Stimulated activated naive CD8-positive, alpha-beta T cell treated with anti-CD3 and anti-CD28 coated beads, Interleukin-15, amount 100 ng/mL, for 72 hours (primary cell): ENCODE results near the gene TRIP10.
"Not testable (repeated sequence)": the region's sequence is repeated elsewhere in the genome, so short reads cannot be mapped to it uniquely, and the experiment has no call there.

Experiments
- ATAC-seq: fragments of 150-1000 bp; cut with Tn5 transposase; 2 replicates; pipeline ENCODE4 v1.10.0; 2021; ENCODE audit warnings: mild to moderate bottlenecking, moderate library complexity
- DNase-seq, 2 donors: peaks; one replicate each; pipeline ENCODE4 v3.0.0; 2021 to 2022
- H3K27ac Mint-ChIP-seq, 2 donors: one replicate each; pipeline ENCODE4 v1.8.0; 2022; ENCODE audit warnings: mild to moderate bottlenecking in 2 of 2, mixed read lengths in 2 of 2, moderate library complexity in 2 of 2
- H3K27me3 Mint-ChIP-seq: one replicate; pipeline ENCODE4 v1.8.0; 2022; ENCODE audit warnings: mixed read lengths
- H3K4me1 Mint-ChIP-seq: one replicate; pipeline ENCODE4 v1.8.0; 2022; ENCODE audit warnings: mild to moderate bottlenecking, mixed read lengths
- H3K4me3 Mint-ChIP-seq, 2 donors: one replicate each; pipeline ENCODE4 v1.8.0; 2022; ENCODE audit warnings: mild to moderate bottlenecking in 2 of 2, mixed read lengths in 2 of 2, moderate library complexity in 1 of 2
- H3K9me3 Mint-ChIP-seq, 2 donors: one replicate each; pipeline ENCODE4 v1.8.0; 2022; ENCODE audit warnings: mixed read lengths in 2 of 2

Gene TRIP10

GRCh38 chr19:6743066-6743465 lies 3.6 kb downstream of the TRIP10 start:
- ATAC-seq (no peak), DNase-seq (no peak)
- H3K4me3 Mint-ChIP-seq = no peak overlapping the region
- H3K9me3 Mint-ChIP-seq = no peaks in the 10 kb centered on the region
- H3K4me1 Mint-ChIP-seq = peaks cover 21% of the 10 kb centered on the region
- H3K27me3 Mint-ChIP-seq = no peaks in the 10 kb centered on the region
- H3K27ac Mint-ChIP-seq = no peak overlapping the region

DNA sequence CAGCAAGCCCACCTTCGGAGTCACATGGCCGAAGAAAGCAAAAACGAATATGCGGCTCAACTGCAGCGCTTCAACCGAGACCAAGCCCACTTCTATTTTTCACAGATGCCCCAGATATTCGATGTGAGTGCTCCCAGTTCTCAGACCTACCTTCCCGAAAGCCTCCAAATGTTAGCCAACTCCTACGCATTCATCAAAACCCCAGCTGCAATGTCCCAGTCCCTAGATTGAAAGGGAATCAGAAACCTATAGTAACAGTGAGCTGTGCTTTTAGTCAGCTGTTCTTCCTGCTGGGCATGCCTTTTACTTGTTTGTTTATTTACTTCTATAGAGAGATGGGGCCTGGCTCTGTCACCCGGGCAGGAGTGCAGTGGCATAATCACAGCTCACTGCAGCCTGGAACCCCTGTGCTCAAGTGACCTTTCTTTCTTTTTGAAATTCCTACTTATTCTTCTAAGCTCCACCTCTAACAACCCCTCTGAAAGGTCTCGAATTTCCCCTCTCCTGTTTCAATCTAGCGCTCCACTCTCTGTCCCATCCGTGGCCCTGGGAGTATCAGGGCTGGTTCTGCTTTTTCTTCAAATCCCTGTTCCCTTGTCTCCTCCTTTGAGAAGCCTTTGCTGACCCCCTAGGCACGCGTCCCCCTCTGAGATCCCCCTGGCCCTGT lies 4.4 kb downstream of the TRIP10 start:
- Mint-ChIP-seq H3K4me1 (peaks cover 13% of the 10 kb centered on the region), H3K9me3 (no peaks in the 10 kb centered on the region), H3K4me3 (no peak overlapping the region), H3K27ac (peak overlapping the region in 1 of 2 donors; percentile 34), H3K27me3 (no peaks in the 10 kb centered on the region)
- DNase-seq (no peak), ATAC-seq (no peak)

- Mint-ChIP-seq H3K4me3 (no peak overlapping the region), H3K4me1 (peaks cover 11% of the 10 kb centered on the region), H3K27ac (peak overlapping the region in 1 of 2 donors; percentile 34), H3K9me3 (no peaks in the 10 kb centered on the region), H3K27me3 (no peaks in the 10 kb centered on the region)
- DNase-seq (no peak), ATAC-seq (no peak)
Observed at GRCh38 chr19:6744381-6745301, 5.2 kb downstream of the TRIP10 start.

- Mint-ChIP-seq H3K4me1 (peaks cover 7% of the 10 kb centered on the region), H3K27ac (no peak overlapping the region), H3K4me3 (no peak overlapping the region), H3K9me3 (no peaks in the 10 kb centered on the region), H3K27me3 (no peaks in the 10 kb centered on the region)
- ATAC-seq = peak; percentile 42
- DNase-seq = no peak
Observed at GRCh38 chr19:6745965-6746364, 6.5 kb downstream of the TRIP10 start.

DNA sequence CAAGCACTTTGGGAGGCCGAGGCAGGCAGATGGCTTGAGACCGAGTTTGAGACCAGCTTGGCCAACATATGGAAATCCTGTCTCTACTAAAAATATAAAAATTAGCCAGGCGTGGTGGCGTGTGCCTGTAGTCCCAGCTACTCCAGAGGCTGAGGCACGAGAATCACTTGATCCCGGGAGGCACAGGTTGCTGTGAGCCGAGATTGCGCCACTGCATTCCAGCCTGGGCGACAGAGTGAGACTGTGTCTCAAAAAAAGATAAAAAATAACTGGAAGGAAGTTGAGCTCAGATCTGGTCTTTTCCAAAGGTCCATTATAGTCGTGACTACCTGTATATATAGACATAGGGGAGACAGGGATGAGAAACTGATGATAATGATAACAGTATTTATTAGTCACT lies 9.1 kb downstream of the TRIP10 start:
- H3K4me3 Mint-ChIP-seq, H3K27ac Mint-ChIP-seq, H3K27me3 Mint-ChIP-seq, ATAC-seq, H3K9me3 Mint-ChIP-seq, DNase-seq: not testable (repeated sequence)
- H3K4me1 Mint-ChIP-seq = peaks cover 10% of the 10 kb centered on the region

GRCh38 chr19:6750062-6750461 lies 10.6 kb downstream of the TRIP10 start:
- no peak overlapping the region for H3K4me3 Mint-ChIP-seq
- no peak for DNase-seq
- ATAC-seq = no peak
- H3K9me3 Mint-ChIP-seq = no peaks in the 10 kb centered on the region
- H3K27me3 Mint-ChIP-seq = no peaks in the 10 kb centered on the region
- no peak overlapping the region for H3K27ac Mint-ChIP-seq
- H3K4me1 Mint-ChIP-seq = peaks cover 16% of the 10 kb centered on the region

GRCh38 chr19:6751189-6751588 lies 11.7 kb downstream of the TRIP10 start:
- Mint-ChIP-seq H3K27ac (no peak overlapping the region), H3K27me3 (no peaks in the 10 kb centered on the region), H3K9me3 (no peaks in the 10 kb centered on the region), H3K4me3 (no peak overlapping the region), H3K4me1 (peaks cover 16% of the 10 kb centered on the region)
- ATAC-seq (no peak), DNase-seq (no peak)

DNA sequence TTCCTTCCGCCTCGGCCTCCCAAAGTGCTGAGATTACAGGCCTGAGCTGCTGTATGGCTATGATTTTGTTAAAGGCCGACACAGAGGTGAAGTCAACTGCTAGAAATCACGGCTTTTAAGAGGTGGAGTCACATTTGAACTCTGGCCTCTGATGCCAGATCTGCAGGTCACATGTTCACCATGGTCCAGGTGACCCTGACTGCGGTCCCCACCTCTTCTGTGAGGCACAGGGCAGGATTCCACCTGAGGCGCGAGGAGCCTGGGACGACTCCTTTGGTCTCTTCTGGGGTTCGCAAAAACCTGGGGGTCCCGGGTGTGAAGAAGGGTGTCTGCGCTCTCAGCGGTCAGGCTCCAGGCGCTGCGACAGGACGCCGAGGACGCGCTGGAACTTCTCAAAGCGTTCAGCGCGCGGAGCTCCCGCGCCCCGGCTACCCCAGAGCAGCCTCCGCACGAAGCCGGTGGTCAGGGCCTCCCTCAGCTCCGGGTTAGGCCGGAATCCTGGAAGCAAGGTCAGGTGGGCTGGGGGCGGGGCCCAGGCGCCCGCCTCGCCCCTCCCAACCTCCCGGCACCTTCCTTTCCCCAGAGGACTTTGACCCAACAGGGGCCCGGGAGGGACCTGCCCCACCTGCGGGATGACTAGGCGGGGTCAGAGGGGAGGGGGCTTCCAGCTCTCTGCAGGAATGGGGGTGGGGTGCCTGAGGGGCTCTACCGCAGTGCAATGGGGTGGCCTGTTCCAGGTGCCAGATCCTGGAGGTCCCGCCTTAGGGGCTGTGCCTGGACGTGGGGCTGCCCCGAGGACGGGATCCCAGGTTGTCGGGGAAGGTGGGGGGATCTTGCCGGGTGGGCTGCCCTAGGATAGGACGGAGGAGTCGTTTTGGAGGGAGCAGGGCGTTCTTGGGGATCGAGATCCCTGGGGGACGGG lies 13.0 kb downstream of the TRIP10 start:
- ATAC-seq = no peak
- no peak for DNase-seq
- Mint-ChIP-seq H3K27ac (no peak overlapping the region), H3K27me3 (no peaks in the 10 kb centered on the region), H3K4me3 (peak overlapping the region in 1 of 2 donors; percentile 89), H3K9me3 (no peaks in the 10 kb centered on the region), H3K4me1 (peaks cover 19% of the 10 kb centered on the region)

- ATAC-seq = peak; percentile 92
- Mint-ChIP-seq H3K27me3 (no peaks in the 10 kb centered on the region), H3K4me3 (peak overlapping the region; percentile 80 to 89), H3K27ac (peak overlapping the region; percentile 52 to 93), H3K4me1 (peaks cover 28% of the 10 kb centered on the region), H3K9me3 (no peaks in the 10 kb centered on the region)
- DNase-seq = peak; percentile 83 to 85
Observed at GRCh38 chr19:6753178-6754031, 13.9 kb downstream of the TRIP10 start.

GRCh38 chr19:6754136-6754535 lies 14.7 kb downstream of the TRIP10 start:
- H3K9me3 Mint-ChIP-seq = no peaks in the 10 kb centered on the region
- peaks cover 31% of the 10 kb centered on the region for H3K4me1 Mint-ChIP-seq
- H3K27ac Mint-ChIP-seq = no peak overlapping the region
- no peaks in the 10 kb centered on the region for H3K27me3 Mint-ChIP-seq
- ATAC-seq (no peak), DNase-seq (no peak)
- no peak overlapping the region for H3K4me3 Mint-ChIP-seq

GRCh38 chr19:6754653-6755463 lies 15.4 kb downstream of the TRIP10 start:
- peak overlapping the region; percentile 22 to 45 for H3K27ac Mint-ChIP-seq

GRCh38 chr19:6760606-6761005 lies 21.1 kb downstream of the TRIP10 start:
- H3K4me3 Mint-ChIP-seq = no peak overlapping the region
- DNase-seq = no peak
- peaks cover 16% of the 10 kb centered on the region for H3K4me1 Mint-ChIP-seq
- no peaks in the 10 kb centered on the region for H3K9me3 Mint-ChIP-seq
- H3K27ac Mint-ChIP-seq = no peak overlapping the region
- ATAC-seq = no peak
- H3K27me3 Mint-ChIP-seq = no peaks in the 10 kb centered on the region

More at GRCh38 chr19:6754653-6755463, 15.4 kb downstream of the TRIP10 start:
- Mint-ChIP-seq H3K9me3 (no peaks in the 10 kb centered on the region), H3K4me1 (peaks cover 31% of the 10 kb centered on the region), H3K4me3 (no peak overlapping the region), H3K27me3 (no peaks in the 10 kb centered on the region)
- DNase-seq (no peak), ATAC-seq (no peak)

- no peaks in the 10 kb centered on the region for H3K9me3 Mint-ChIP-seq
- DNase-seq (peak in 1 of 2 donors; percentile 35), ATAC-seq (peak; percentile 71)
- no peaks in the 10 kb centered on the region for H3K27me3 Mint-ChIP-seq
- H3K4me3 Mint-ChIP-seq = no peak overlapping the region
- H3K4me1 Mint-ChIP-seq = peaks cover 22% of the 10 kb centered on the region
- H3K27ac Mint-ChIP-seq = no peak overlapping the region
Observed at GRCh38 chr19:6761053-6761676, 21.7 kb downstream of the TRIP10 start.
